Loucy (cell line): ENCODE data around the gene SLC25A27.

Source experiments
- H2AFZ ChIP-seq: fragments of 200-600 bp; sonication (generic); 2 replicates; pipeline ENCODE4 v1.6.0; 2016; ENCODE audit warnings: antibody characterized with exemption, mild to moderate bottlenecking, low read length, moderate library complexity
- H3F3A ChIP-seq: fragments of 200-600 bp; 2 replicates; pipeline ENCODE4 v1.6.0; 2016; ENCODE audit warnings: antibody characterized with exemption, low read depth, mild to moderate bottlenecking
- H3K27me3 ChIP-seq: fragments of 200-600 bp; sonication (generic); 2 replicates; pipeline ENCODE4 v1.6.1; 2014; ENCODE audit warnings: low read length, mild to moderate bottlenecking; ENCODE audit not compliant: insufficient read depth, poor library complexity, severe bottlenecking
- H3K36me3 ChIP-seq: fragments of 200-600 bp; sonication (generic); 2 replicates; pipeline ENCODE4 v1.6.1; 2016; ENCODE audit warnings: low read length; ENCODE audit not compliant: insufficient read depth
- H3K4me1 ChIP-seq: fragments of 200-600 bp; sonication (generic); 2 replicates; pipeline ENCODE4 v1.5.1; 2014; ENCODE audit warnings: low read length, mild to moderate bottlenecking; ENCODE audit not compliant: insufficient read depth, poor library complexity, severe bottlenecking
- H3K4me2 ChIP-seq: fragments of 200-600 bp; sonication (generic); 2 replicates; pipeline ENCODE4 v1.6.0; 2014; ENCODE audit warnings: antibody characterized with exemption, low read length, low read depth, mild to moderate bottlenecking; ENCODE audit not compliant: poor library complexity, severe bottlenecking
- H3K4me3 ChIP-seq: fragments of 200-600 bp; sonication (generic); 2 replicates; pipeline ENCODE4 v1.5.1; 2014; ENCODE audit warnings: low read length, mild to moderate bottlenecking, mixed read lengths; ENCODE audit not compliant: poor library complexity, severe bottlenecking
- H3K79me2 ChIP-seq: fragments of 200-600 bp; sonication (generic); 2 replicates; pipeline ENCODE4 v1.6.1; 2014; ENCODE audit warnings: low read length; ENCODE audit not compliant: insufficient read depth
- H3K9ac ChIP-seq: fragments of 200-600 bp; sonication (generic); 2 replicates; pipeline ENCODE4 v1.6.0; 2014; ENCODE audit warnings: mild to moderate bottlenecking, low read depth, low read length, moderate library complexity; ENCODE audit not compliant: poor library complexity, severe bottlenecking
- H3K9me2 ChIP-seq: fragments of 200-600 bp; sonication (generic); replicated peaks from 2 replicates; pipeline ENCODE4 v1.6.1; 2016; ENCODE audit warnings: low read depth, low read length, mixed read lengths
- H3K9me3 ChIP-seq: fragments of 200-600 bp; sonication (generic); 2 replicates; pipeline ENCODE4 v1.6.1; 2014; ENCODE audit warnings: mild to moderate bottlenecking, antibody characterized with exemption, low read length, low read depth; ENCODE audit not compliant: insufficient read depth
- H4K20me1 ChIP-seq: fragments of 200-600 bp; sonication (generic); 2 replicates; pipeline ENCODE4 v1.6.0; 2014; ENCODE audit warnings: antibody characterized with exemption, low read length, mild to moderate bottlenecking; ENCODE audit not compliant: insufficient read depth, poor library complexity, severe bottlenecking
- EZH2phosphoT487 ChIP-seq: fragments of 200-600 bp; IDR thresholded peaks from 2 replicates; pipeline ENCODE4 v1.6.1; 2018; ENCODE audit warnings: antibody characterized with exemption, mild to moderate bottlenecking, moderate library complexity, borderline replicate concordance
- TF ChIP-seq, protein P1 (sequence below): fragments of 200-600 bp; sonication (generic); conservative IDR thresholded peaks from 2 replicates; pipeline ENCODE4 v1.5.1; 2014; ENCODE audit warnings: mild to moderate bottlenecking, antibody characterized with exemption, low read length

SLC25A27 gene

DNA sequence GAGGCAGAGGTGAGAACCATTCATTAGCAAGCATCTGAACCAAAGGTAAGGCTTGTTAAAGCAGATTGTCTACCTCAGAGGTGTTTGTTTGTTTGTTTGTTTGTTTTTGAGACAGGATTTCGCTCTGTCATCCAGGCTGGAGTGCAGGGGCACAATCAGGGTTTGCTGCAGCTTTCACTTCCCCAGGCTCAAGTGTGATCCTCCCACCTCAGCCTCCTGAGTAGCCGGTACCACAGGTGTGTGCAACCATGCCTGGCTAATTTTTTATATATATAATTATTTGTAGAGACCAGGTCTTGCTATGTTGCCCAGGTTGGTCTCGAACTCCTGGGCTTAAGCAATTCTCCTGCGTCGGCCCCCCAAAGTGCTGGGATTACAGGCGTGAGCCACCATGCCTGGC, 17.3 kb upstream of the SLC25A27 start:
- Histone ChIP-seq H3K27me3 (no peaks in the 10 kb centered on the region), H3K4me3 (no peak overlapping the region), H3K9ac (no peak overlapping the region), H3K79me2 (no peaks in the 10 kb centered on the region), H3K36me3 (no peaks in the 10 kb centered on the region), H4K20me1 (no peaks in the 10 kb centered on the region), H3K4me1 (no peaks in the 10 kb centered on the region), H2AFZ (no peak overlapping the region), H3K9me3 (no peaks in the 10 kb centered on the region), H3K9me2 (no peaks in the 10 kb centered on the region), H3F3A (no peaks in the 10 kb centered on the region), H3K4me2 (no peak overlapping the region)
- TF ChIP-seq EZH2phosphoT487: no peak
- TF ChIP-seq, protein P1, sequence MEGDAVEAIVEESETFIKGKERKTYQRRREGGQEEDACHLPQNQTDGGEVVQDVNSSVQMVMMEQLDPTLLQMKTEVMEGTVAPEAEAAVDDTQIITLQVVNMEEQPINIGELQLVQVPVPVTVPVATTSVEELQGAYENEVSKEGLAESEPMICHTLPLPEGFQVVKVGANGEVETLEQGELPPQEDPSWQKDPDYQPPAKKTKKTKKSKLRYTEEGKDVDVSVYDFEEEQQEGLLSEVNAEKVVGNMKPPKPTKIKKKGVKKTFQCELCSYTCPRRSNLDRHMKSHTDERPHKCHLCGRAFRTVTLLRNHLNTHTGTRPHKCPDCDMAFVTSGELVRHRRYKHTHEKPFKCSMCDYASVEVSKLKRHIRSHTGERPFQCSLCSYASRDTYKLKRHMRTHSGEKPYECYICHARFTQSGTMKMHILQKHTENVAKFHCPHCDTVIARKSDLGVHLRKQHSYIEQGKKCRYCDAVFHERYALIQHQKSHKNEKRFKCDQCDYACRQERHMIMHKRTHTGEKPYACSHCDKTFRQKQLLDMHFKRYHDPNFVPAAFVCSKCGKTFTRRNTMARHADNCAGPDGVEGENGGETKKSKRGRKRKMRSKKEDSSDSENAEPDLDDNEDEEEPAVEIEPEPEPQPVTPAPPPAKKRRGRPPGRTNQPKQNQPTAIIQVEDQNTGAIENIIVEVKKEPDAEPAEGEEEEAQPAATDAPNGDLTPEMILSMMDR: no peak

DNA sequence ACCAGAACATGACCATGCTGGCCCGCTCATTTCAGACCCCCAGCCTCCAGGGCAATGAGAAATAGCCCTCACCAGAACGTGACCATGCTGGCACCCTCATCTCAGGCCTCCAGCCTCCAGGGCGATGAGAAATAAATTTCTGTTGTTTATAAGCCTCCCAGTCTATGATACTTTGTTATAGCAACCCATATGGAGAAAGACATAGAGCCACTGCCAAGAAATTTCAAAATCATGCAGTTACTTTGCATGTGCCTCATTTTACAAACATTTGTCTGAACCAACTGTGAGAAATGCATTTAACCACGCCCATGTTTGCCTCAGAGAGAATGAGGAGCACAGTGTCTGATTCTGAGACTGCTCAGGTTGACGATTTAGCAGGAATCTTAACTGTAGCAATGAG, 15.6 kb upstream of the SLC25A27 start:
- H3F3A ChIP-seq: no peaks in the 10 kb centered on the region
- no peaks in the 10 kb centered on the region for H3K36me3 ChIP-seq
- no peaks in the 10 kb centered on the region for H4K20me1 ChIP-seq
- no peak for TF ChIP-seq EZH2phosphoT487
- H2AFZ ChIP-seq: no peak overlapping the region
- H3K9me2 ChIP-seq: no peaks in the 10 kb centered on the region
- no peaks in the 10 kb centered on the region for H3K27me3 ChIP-seq
- no peaks in the 10 kb centered on the region for H3K9me3 ChIP-seq
- H3K4me1 ChIP-seq: no peaks in the 10 kb centered on the region
- no peak overlapping the region for H3K4me2 ChIP-seq
- no peak overlapping the region for H3K9ac ChIP-seq
- no peak overlapping the region for H3K4me3 ChIP-seq
- no peaks in the 10 kb centered on the region for H3K79me2 ChIP-seq

DNA sequence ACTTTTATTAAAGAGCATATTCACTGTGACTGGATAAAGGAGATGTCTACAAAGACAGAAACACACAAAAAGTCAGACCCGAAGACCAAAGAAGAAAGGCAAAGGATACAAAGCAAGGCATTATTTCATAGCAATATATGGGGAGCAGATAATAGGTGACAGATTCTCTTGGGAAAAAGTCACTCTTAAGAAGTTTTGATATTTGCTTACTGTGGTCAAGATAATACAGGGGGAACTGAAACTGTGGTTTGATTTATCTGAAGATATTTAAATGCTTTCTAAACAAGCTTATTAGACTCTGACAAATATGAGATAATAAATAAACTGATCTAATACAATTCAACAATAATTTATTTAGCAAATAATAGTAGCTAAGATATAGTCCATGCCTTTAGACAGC, 14.8 kb upstream of the SLC25A27 start:
- Histone ChIP-seq H2AFZ (no peak overlapping the region), H3K27me3 (no peaks in the 10 kb centered on the region), H4K20me1 (no peaks in the 10 kb centered on the region), H3F3A (no peaks in the 10 kb centered on the region), H3K4me1 (no peaks in the 10 kb centered on the region), H3K9me2 (no peaks in the 10 kb centered on the region), H3K4me2 (no peak overlapping the region), H3K36me3 (no peaks in the 10 kb centered on the region), H3K9me3 (no peaks in the 10 kb centered on the region), H3K9ac (no peak overlapping the region), H3K4me3 (no peak overlapping the region), H3K79me2 (no peaks in the 10 kb centered on the region)
- TF ChIP-seq, protein P1: no peak
- no peak for TF ChIP-seq EZH2phosphoT487

DNA sequence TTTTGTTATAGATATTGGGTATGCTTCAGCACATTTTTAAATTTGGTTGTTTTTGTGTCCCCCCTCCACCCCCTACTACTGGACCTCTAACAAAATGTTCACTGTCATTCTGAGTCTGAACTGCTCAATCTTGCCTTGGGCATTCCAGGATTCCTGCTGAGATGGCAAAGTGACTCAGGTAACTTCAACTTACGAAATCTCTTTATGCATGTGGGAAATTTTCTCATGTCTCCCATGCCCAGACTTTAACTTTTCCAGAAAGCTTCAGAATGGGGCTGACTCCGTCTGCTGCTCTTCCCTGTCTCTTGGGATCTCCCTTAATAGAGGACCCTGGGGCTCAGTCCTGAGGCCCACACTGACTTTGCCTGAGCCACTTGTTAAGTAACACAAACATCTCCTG, 14.1 kb upstream of the SLC25A27 start:
- TF ChIP-seq, protein P1: no peak
- TF ChIP-seq EZH2phosphoT487: no peak
- no peaks in the 10 kb centered on the region for H3K9me3 ChIP-seq
- H3K9me2 ChIP-seq: no peaks in the 10 kb centered on the region
- H4K20me1 ChIP-seq: no peaks in the 10 kb centered on the region
- H3F3A ChIP-seq: no peaks in the 10 kb centered on the region
- no peaks in the 10 kb centered on the region for H3K36me3 ChIP-seq
- no peak overlapping the region for H3K9ac ChIP-seq
- H3K27me3 ChIP-seq: no peaks in the 10 kb centered on the region
- H3K4me2 ChIP-seq: no peak overlapping the region
- no peaks in the 10 kb centered on the region for H3K79me2 ChIP-seq
- no peak overlapping the region for H2AFZ ChIP-seq
- H3K4me1 ChIP-seq: no peaks in the 10 kb centered on the region
- no peak overlapping the region for H3K4me3 ChIP-seq
